GM10266 (cell line): ENCODE results near the gene SULT4A1.

ENCODE experiments used
- DNase-seq: peaks from one replicate; pipeline ENCODE4 v3.0.0; 2012; ENCODE audit errors: extremely low spot score
- TF ChIP-seq, protein P1 (sequence below): IDR thresholded peaks from 2 replicates; pipeline ENCODE4 v1.5.1; 2012; ENCODE audit warnings: mild to moderate bottlenecking, low read depth; ENCODE audit not compliant: control insufficient read depth, insufficient read depth; ENCODE audit errors: missing control alignments

SULT4A1 gene

DNA sequence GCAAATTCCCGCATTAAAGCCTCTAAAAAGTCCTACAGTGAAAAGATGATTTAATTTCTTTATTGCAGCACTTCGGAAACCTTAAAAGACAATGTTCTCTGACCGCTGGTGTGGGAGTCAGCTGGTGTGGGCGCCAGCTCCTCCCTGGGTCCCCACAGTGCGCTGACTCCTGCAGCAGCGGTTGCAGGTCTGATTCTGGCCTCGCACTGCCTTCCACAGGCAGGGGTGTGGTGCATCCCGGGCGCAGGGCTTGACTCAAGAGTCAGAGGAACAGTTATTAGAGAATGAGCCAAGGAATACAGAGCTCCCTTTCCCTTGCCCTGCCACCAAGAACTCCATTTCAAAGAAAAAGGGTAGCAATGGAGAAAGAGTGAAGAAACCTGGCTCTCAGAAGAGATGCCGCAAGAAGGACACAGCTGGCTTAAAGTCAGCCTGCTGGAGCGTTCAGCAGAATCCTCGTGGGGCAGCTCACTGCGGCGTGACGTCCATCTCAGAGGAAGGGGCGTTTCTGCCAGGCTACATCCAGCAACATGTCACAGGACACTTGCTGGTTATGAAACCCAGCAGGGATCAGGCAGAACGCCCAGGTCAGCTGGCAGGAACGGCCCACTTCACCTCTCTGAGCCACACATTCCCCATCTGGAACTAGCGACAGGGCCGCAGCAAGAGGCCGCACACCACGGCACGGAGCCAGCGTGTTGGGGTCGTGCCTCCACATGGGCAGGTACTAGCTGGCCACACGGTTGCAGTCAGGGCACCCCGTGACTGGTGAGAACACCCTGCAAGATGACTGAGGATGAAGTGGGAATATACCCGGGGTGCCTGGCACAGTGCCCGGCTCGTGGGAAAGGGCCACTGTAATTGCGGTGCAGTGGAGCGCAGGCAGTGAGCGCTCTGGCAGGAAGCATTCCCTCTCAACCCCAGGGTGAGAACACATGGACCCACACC lies 32.1 kb downstream of the SULT4A1 start:
- DNase-seq: no peak

DNA sequence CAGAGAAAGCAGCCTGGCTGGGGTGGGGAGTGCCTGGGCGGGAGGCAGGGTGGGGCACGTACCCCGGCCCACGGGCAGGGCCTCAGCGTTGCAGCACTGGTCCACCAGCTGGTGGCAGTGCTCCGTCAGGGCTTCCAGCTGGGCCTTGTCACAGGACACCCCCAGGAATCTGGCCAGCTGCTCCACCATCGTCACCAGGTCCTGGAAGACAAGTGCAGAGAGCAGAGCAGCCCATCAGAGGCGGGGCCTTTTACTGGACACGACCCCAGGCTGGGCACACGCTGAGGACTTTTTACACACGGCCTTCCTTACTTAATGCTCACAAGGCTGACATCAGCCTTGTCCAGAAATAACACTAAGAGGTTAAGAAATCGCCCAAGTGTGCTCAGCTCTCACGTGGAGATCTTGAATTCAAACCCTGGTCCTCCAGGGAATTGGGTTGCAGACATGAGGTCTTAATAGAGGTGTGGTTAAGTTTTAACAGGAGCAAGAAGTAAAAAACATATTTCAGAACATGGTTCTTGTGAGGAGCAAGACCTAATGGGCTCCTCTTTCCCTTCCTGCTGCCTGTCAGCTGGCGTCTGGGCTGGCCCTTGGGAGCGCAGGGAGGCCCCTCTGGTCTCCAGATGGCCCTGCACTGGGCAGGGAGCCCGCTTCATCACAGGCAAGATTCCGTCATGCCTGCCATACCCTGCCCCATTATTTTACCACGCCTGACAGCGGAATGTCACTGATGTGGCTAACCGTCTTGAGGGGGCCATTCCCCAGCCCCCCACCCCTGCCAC lies 33.1 kb downstream of the SULT4A1 start:
- DNase-seq: no peak
- TF ChIP-seq, protein P1, sequence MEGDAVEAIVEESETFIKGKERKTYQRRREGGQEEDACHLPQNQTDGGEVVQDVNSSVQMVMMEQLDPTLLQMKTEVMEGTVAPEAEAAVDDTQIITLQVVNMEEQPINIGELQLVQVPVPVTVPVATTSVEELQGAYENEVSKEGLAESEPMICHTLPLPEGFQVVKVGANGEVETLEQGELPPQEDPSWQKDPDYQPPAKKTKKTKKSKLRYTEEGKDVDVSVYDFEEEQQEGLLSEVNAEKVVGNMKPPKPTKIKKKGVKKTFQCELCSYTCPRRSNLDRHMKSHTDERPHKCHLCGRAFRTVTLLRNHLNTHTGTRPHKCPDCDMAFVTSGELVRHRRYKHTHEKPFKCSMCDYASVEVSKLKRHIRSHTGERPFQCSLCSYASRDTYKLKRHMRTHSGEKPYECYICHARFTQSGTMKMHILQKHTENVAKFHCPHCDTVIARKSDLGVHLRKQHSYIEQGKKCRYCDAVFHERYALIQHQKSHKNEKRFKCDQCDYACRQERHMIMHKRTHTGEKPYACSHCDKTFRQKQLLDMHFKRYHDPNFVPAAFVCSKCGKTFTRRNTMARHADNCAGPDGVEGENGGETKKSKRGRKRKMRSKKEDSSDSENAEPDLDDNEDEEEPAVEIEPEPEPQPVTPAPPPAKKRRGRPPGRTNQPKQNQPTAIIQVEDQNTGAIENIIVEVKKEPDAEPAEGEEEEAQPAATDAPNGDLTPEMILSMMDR: no peak

More for the DNA sequence above, 32.1 kb downstream of the SULT4A1 start:
- TF ChIP-seq, protein P1: no peak

DNA sequence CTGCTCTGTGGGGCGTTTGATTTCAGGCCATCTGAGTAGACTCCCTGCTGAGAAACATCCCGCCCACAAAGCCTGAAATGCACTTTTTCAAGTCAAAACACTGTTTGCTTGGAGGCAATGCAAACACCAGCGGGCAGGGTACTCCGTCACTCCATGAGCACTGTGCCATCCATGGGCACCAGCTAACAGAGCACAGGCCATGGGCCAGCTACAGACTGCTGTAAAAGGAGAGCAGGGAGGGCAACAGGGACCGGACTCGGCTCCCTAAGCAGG lies 33.7 kb downstream of the SULT4A1 start:
- TF ChIP-seq, protein P1: no peak
- no peak for DNase-seq

DNA sequence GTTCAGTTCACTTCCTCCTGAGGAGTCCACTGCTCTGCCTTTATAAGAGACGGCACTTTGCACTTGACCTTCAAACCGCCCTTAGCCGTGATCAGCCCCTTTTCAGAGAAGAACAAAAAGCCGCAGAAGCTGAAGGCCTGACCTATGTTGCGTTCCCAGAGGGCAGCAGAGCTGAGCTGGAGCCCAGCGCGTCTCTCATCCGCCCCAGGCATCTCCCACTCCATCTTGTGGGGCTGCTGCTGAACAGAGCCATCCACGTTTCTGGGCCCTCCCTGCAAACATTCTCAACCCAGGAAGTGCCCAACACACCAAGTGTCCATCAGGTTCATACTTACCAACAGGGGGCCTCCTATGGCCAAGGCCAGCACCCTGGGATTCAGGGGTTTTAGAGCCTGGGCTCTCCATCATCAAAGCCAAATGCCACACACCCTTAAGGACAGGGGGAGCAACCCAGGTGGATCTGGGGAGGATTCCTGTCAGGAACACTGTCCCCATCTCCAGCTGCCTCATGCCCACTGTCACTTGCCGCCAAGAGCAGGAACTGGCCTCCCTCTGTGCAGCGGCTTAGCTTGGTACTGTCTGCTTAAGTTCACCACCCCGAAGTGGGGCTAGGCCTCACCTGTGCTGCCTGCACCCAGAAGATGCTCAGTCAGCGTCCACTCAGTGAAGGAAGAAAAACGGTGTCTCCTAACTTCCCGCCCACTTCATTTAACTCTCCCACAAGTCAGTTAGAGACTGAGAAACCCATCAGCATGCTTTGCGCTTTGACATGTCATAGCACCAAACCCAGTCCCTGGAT lies 34.2 kb downstream of the SULT4A1 start:
- DNase-seq: no peak
- TF ChIP-seq, protein P1: no peak

DNA sequence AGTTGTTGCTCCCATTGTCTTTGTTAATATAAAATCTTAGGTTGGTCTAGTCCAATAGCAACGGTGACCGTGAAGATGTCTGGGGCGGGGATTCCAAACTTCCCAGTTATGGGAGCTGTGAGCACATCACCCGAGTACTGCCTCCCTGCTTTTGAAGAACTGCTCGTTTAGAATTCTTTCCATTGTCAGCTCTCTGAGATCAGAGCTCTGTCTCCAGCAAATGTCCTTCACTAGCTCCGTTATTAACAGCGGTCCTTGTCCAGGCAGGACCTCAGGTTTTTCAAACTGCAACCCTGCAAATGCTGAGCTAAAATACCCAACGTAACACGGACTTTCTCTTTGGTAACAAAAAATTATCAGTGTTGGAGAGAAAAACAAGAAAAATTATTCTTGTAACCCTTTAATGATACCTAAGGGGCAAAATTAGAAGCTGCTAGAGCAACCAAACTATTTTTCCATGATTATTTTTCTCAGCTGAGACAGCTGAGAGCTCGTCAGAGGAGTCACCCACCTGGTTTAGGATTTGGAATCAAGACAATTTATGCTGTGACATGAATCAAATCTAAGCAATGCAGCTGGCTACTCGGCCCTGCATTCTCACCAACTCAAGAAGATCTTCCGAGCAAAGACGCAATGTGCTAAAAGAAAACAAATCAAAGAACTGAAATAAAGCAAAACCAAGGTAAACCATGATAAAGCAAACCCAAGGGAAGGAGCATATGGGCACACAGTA lies 35.1 kb downstream of the SULT4A1 start:
- TF ChIP-seq, protein P1: no peak
- no peak for DNase-seq

DNA sequence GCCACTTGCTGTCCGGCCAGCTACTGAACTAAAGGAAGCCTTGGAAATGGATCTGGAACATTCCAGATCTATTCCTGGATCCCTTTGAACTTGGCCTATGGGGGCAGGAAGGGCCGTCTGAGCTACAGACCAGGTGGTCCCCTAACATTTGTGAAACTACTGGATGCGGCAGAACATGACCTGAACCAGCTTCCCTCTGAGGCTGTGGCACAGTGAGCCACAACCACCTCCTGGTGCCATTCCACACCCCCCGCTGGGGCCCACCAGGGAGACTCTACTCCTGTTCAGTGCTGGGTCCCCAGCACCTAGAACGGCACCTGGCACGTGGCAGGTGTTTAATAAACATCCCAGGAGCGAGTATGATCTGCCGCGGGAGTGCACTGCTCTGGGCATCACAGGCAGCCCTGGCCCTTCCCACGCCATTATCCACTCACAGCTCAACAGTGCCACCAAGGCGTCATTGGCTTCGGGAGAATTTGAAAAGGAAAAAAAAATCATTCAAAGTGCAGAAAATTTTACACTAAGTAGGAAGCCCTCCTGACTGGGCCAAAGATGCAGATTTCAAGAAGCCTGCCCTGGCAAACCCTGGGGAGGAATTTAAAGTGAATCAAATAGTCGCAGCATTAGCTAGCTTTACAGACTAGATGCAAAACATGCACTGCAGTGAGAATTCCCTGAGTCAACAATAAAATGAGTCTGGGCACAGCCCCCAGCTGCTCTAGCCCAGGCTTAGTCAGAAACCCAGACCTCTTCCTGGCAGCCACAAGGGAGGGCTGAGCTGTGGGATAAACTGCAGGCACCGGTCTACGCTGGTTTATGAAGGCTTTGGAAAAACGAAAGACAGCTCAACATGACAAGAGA lies 35.9 kb downstream of the SULT4A1 start:
- DNase-seq: no peak
- TF ChIP-seq, protein P1: peak; percentile 10
